IMR-90 (cell line): ENCODE data around the gene NHSL1. TPM values are rescaled to one million over a fixed set of nuclear protein-coding genes. Genes with fewer than 3 reads are reported as not detected.

ENCODE experiments used
- ATAC-seq: fragments of 200-7000 bp; cut with Tn5 transposase; 2 replicates; pipeline ENCODE4 v1.9.1; 2020; ENCODE audit warnings: low read depth, mild to moderate bottlenecking, moderate library complexity
- BruUV-seq: library from RNA; stranded (reverse); fragments of 400-500 nt; replicated peaks from 2 replicates; lab custom pipeline; 2021; lab: Mats Ljungman, UMichigan
- CTCF ChIA-PET: fragments of 300-600 bp; formaldehyde crosslinking; extraction: SDS; loops from one replicate; lab custom pipeline; 2021; ENCODE audit warnings: antibody characterized with exemption; lab: Yijun Ruan, JAX
- POLR2A ChIA-PET: fragments of 300-600 bp; sonication (Branson Sonifier 250); formaldehyde crosslinking; loops from one replicate; lab custom pipeline; 2022; ENCODE audit warnings: antibody characterized with exemption; ENCODE audit not compliant: unreplicated experiment; lab: Charles Lee
- DNase-seq: peaks from one replicate; pipeline ENCODE4 v3.0.0; 2013
- H2AFZ ChIP-seq: replicated peaks from 2 replicates; pipeline ENCODE3; 2013; ENCODE audit warnings: low read length, mild to moderate bottlenecking; ENCODE audit not compliant: poor library complexity
- H2AK5ac ChIP-seq: 2 replicates; pipeline ENCODE4 v1.6.1; 2013; ENCODE audit warnings: low read depth, low read length, inconsistent platforms
- H2AK9ac ChIP-seq: replicated peaks from 2 replicates; pipeline ENCODE3; 2013; ENCODE audit warnings: mild to moderate bottlenecking, low read depth, low read length, moderate library complexity; ENCODE audit not compliant: poor library complexity
- H2BK120ac ChIP-seq: 2 replicates; pipeline ENCODE4 v1.6.1; 2013; ENCODE audit warnings: low read depth, low read length, inconsistent platforms
- H2BK15ac ChIP-seq: 3 replicates; pipeline ENCODE4 v1.6.1; 2013; ENCODE audit warnings: low read depth, low read length, inconsistent platforms
- H2BK20ac ChIP-seq: 2 replicates; pipeline ENCODE4 v1.6.1; 2013; ENCODE audit warnings: low read depth, mild to moderate bottlenecking, inconsistent platforms, low read length, moderate library complexity
- H2BK5ac ChIP-seq: 2 replicates; pipeline ENCODE4 v1.6.1; 2013; ENCODE audit warnings: mild to moderate bottlenecking, low read depth, low read length, inconsistent platforms; ENCODE audit not compliant: poor library complexity, severe bottlenecking
- H3K14ac ChIP-seq: replicated peaks from 2 replicates; pipeline ENCODE4 v1.6.1; 2013; ENCODE audit warnings: low read depth, low read length, inconsistent platforms
- H3K18ac ChIP-seq: 2 replicates; pipeline ENCODE4 v1.6.1; 2013; ENCODE audit warnings: low read depth, low read length, control low read depth
- H3K23ac ChIP-seq: 2 replicates; pipeline ENCODE4 v1.6.1; 2013; ENCODE audit warnings: low read depth, low read length, inconsistent platforms
- H3K27ac ChIP-seq: 2 replicates; pipeline ENCODE4 v1.5.1; 2013; ENCODE audit warnings: mild to moderate bottlenecking, control low read depth, low read length; ENCODE audit not compliant: insufficient read depth
- H3K27me3 ChIP-seq: 2 replicates; pipeline ENCODE4 v1.6.1; 2013; ENCODE audit warnings: low read length; ENCODE audit not compliant: control insufficient read depth, insufficient read depth
- H3K36me3 ChIP-seq: 2 replicates; pipeline ENCODE4 v1.6.1; 2013; ENCODE audit warnings: low read length, mixed read lengths; ENCODE audit not compliant: control insufficient read depth, insufficient read depth
- H3K4ac ChIP-seq: 2 replicates; pipeline ENCODE4 v1.6.1; 2013; ENCODE audit warnings: low read depth, low read length, inconsistent platforms
- H3K4me1 ChIP-seq: 2 replicates; pipeline ENCODE4 v1.6.1; 2013; ENCODE audit warnings: low read length, mixed read lengths; ENCODE audit not compliant: control insufficient read depth, insufficient read depth
- H3K4me2 ChIP-seq: 2 replicates; pipeline ENCODE4 v1.6.1; 2013; ENCODE audit warnings: low read depth, mild to moderate bottlenecking, control low read depth, low read length, moderate library complexity
- H3K4me3 ChIP-seq: 2 replicates; pipeline ENCODE4 v1.5.1; 2013; ENCODE audit warnings: low read depth, mild to moderate bottlenecking, control low read depth, low read length, moderate library complexity; ENCODE audit not compliant: insufficient read depth
- H3K56ac ChIP-seq: 2 replicates; pipeline ENCODE4 v1.6.1; 2013; ENCODE audit warnings: low read length, inconsistent platforms; ENCODE audit not compliant: insufficient read depth; ENCODE audit errors: extremely low read depth
- H3K79me1 ChIP-seq, 2 experiments: 2 replicates each; pipeline ENCODE4 v1.6.1; 2013; ENCODE audit warnings: low read length in 2 of 2, inconsistent platforms in 1 of 2, low read depth in 1 of 2
- H3K9ac ChIP-seq: 2 replicates; pipeline ENCODE4 v1.6.1; 2013; ENCODE audit warnings: low read depth, low read length, control low read depth
- H3K9me1 ChIP-seq: 2 replicates; pipeline ENCODE4 v1.6.1; 2013; ENCODE audit warnings: low read length, inconsistent platforms; ENCODE audit not compliant: insufficient read depth
- H3K9me3 ChIP-seq: 2 replicates; pipeline ENCODE4 v1.6.1; 2013; ENCODE audit warnings: low read length; ENCODE audit not compliant: control insufficient read depth, insufficient read depth
- H4K20me1 ChIP-seq: 2 replicates; pipeline ENCODE4 v1.6.1; 2013; ENCODE audit warnings: low read length, inconsistent platforms; ENCODE audit not compliant: insufficient read depth
- H4K5ac ChIP-seq: 2 replicates; pipeline ENCODE4 v1.6.1; 2013; ENCODE audit warnings: mild to moderate bottlenecking, low read depth, low read length, control low read depth
- H4K8ac ChIP-seq, 2 experiments: 2 replicates each; pipeline ENCODE4 v1.6.1; 2013; ENCODE audit warnings: low read depth in 2 of 2, low read length in 2 of 2, control low read depth in 1 of 2, inconsistent platforms in 1 of 2
- H4K91ac ChIP-seq: 2 replicates; pipeline ENCODE4 v1.6.1; 2013; ENCODE audit warnings: low read depth, low read length, inconsistent platforms; ENCODE audit not compliant: insufficient read depth
- CHD1 ChIP-seq: IDR thresholded peaks from 2 replicates; pipeline ENCODE4 v1.6.1; 2012; ENCODE audit warnings: low read depth, low read length, improper control_type of control experiment
- ELK1 ChIP-seq: fragments of 150-350 bp; IDR thresholded peaks from 2 replicates; pipeline ENCODE4 v1.6.1; 2016; ENCODE audit warnings: low read depth, mild to moderate bottlenecking, low read length, moderate library complexity, borderline replicate concordance
- FOS ChIP-seq: fragments of 150-350 bp; IDR thresholded peaks from 2 replicates; pipeline ENCODE4 v1.6.1; 2016; ENCODE audit warnings: low read depth, low read length
- MAZ ChIP-seq: IDR thresholded peaks from 2 replicates; pipeline ENCODE4 v1.6.1; 2012; ENCODE audit warnings: low read depth, mild to moderate bottlenecking, low read length, improper control_type of control experiment, moderate library complexity, borderline replicate concordance
- NFE2L2 ChIP-seq: fragments of 150-350 bp; IDR thresholded peaks from 2 replicates; pipeline ENCODE4 v1.6.1; 2016; ENCODE audit warnings: low read depth, mild to moderate bottlenecking, low read length
- SMC3 ChIP-seq: fragments of 150-350 bp; IDR thresholded peaks from 2 replicates; pipeline ENCODE4 v1.6.1; 2016; ENCODE audit warnings: low read depth, mild to moderate bottlenecking, antibody characterized with exemption, low read length, moderate library complexity
- WGBS, 2 experiments: methylation state at CpG; one replicate each; pipeline versions ENCODE4 v1.1.5 to v1.1.7; 2013; ENCODE audit warnings: missing lambda C conversion rate in 2 of 2; ENCODE audit not compliant: insufficient read length in 1 of 2; ENCODE audit errors: extremely low coverage in 2 of 2; 5-methylcytosine and 5-hydroxymethylcytosine counted together
- dilution Hi-C: fragments of 300-500 bp; cut with HindIII; formaldehyde crosslinking; loops from one replicate; pipeline ENCODE4 v1.14.3; 2018; ENCODE audit warnings: low sequenced_read_pairs; ENCODE audit not compliant: unreplicated experiment
- in situ Hi-C: fragments of 300-500 bp; cut with MboI; formaldehyde crosslinking; loops from 3 replicates; pipeline ENCODE4 v1.14.3; 2019; ENCODE audit warnings: low sequenced_read_pairs, inconsistent platforms, mixed read lengths
- intact Hi-C: fragments of 100-400 bp; cut with micrococcal nuclease; formaldehyde crosslinking; loops from 2 replicates; pipeline ENCODE4 v1.10.0; 2022
- polyA plus RNA-seq, 3 experiments: library from polyadenylated mRNA; depleted of rRNA; stranded (reverse); fragments of >200 nt; gene quantifications; 2 replicates each; pipeline ENCODE4 v1.2.3, GENCODE V29; 2012; ENCODE audit warnings: low replicate concordance in 1 of 3
- total RNA-seq: library from RNA; depleted of rRNA; stranded (reverse); fragments of >200 nt; gene quantifications from 2 replicates; pipeline ENCODE4 v1.2.3, GENCODE V29; 2012

Gene NHSL1
- total and polyA plus RNA-seq, 2 of the 4 experiments (the other 2 are of a cell fraction), result 5.6 to 7.2 TPM

GRCh38 chr6:138410972-138411880, 88.1 kb downstream of the NHSL1 start:
- H3K4me2 ChIP-seq, result peak overlapping the region; percentile 26; the same call in 1 of the 2 replicates

More at GRCh38 chr6:138410972-138411880, 88.1 kb downstream of the NHSL1 start:
- peak overlapping the region; percentile 57; the same call in 1 of the 2 replicates for H2BK20ac ChIP-seq
- peak overlapping the region; percentile 5; the same call in 1 of the 3 replicates for H2BK15ac ChIP-seq
- peak overlapping the region in 1 of 2 experiments; percentile 65; a peak in 2 of 4 replicates for H4K8ac ChIP-seq
- no peak overlapping the region for H2AFZ ChIP-seq
- in situ Hi-C loops (loop anchor here (25.0 kb wide), 1 partner anchor 574 kb away; no protein-coding TSS in a partner anchor), dilution Hi-C loops (no loop called here), intact Hi-C loops (no loop called here)
- no peaks in the 10 kb centered on the region; the same call in 1 of the 2 replicates for H4K20me1 ChIP-seq
- peak; percentile 66 for ATAC-seq
- H3K4me1 ChIP-seq, result peaks cover 12% of the 10 kb centered on the region
- peak; percentile 83 for DNase-seq
- no peak overlapping the region for H3K4me3 ChIP-seq
- TF ChIP-seq FOS, result 0 out of 2 replicates have a peak, but pooled peaks have one; percentile 41
- no peak for TF ChIP-seq MAZ
- TF ChIP-seq NFE2L2, result no peak
- no peak for TF ChIP-seq ELK1
- no peak for TF ChIP-seq SMC3
- no peak for TF ChIP-seq CHD1
- H3K9me1 ChIP-seq, result peaks cover 26% of the 10 kb centered on the region
- no TSS peak for BruUV-seq
- no peak overlapping the region for H3K9ac ChIP-seq
- POLR2A ChIA-PET, result no interaction called here
- CTCF ChIA-PET, result no interaction called here
- H3K79me1 ChIP-seq, result peaks cover 7 to 30% of the 10 kb centered on the region in 2 experiments; a peak in 3 of 4 replicates
- H2BK5ac ChIP-seq, result peak overlapping the region; percentile 55
- no peak overlapping the region for H3K23ac ChIP-seq
- H3K4ac ChIP-seq, result peak overlapping the region; percentile 73
- H3K27me3 ChIP-seq, result no peaks in the 10 kb centered on the region
- H3K14ac ChIP-seq, result peak overlapping the region; percentile 63
- no peaks in the 10 kb centered on the region for H3K9me3 ChIP-seq
- no peak overlapping the region; the same call in 1 of the 2 replicates for H3K18ac ChIP-seq
- H4K5ac ChIP-seq, result 0 out of 2 replicates have a peak overlapping the region, but pooled peaks have one; percentile 10
- no peak overlapping the region for H3K56ac ChIP-seq
- H3K36me3 ChIP-seq, result peaks cover 36% of the 10 kb centered on the region
- no peak overlapping the region for H2AK9ac ChIP-seq
- H4K91ac ChIP-seq, result peak overlapping the region; percentile 29; the same call in 1 of the 2 replicates
- WGBS, 2 experiments, result 78% methylated on average over 3 of the region's 6 CpGs; no CpG with 5 or more reads in 1 of the 2 experiments
- peak overlapping the region; percentile 49 for H3K27ac ChIP-seq
- peak overlapping the region; percentile 80 for H2BK120ac ChIP-seq
- peak overlapping the region; percentile 85 for H2AK5ac ChIP-seq
